OCI-LY1 (cell line): ENCODE results near the gene TOMM20.

ENCODE experiments used
- H2AFZ ChIP-seq: fragments of 200-600 bp; sonication (generic), shearing (Covaris generic); 2 replicates; pipeline ENCODE4 v1.6.0; 2014; ENCODE audit warnings: antibody characterized with exemption, mild to moderate bottlenecking, low read length
- H3F3A ChIP-seq: fragments of 200-600 bp; sonication (generic), shearing (Covaris generic); 2 replicates; pipeline ENCODE4 v1.6.0; 2014; ENCODE audit warnings: mild to moderate bottlenecking, antibody characterized with exemption, low read length, moderate library complexity; ENCODE audit not compliant: insufficient read depth
- H3K27ac ChIP-seq: fragments of 200-600 bp; sonication (generic); 2 replicates; pipeline ENCODE4 v1.5.1; 2014; ENCODE audit warnings: low read length, mixed run types, mild to moderate bottlenecking, low read depth; ENCODE audit not compliant: poor library complexity, severe bottlenecking
- H3K27me3 ChIP-seq: fragments of 200-600 bp; sonication (generic); 2 replicates; pipeline ENCODE4 v1.6.0; 2014; ENCODE audit warnings: antibody characterized with exemption, mild to moderate bottlenecking, low read length, moderate library complexity; ENCODE audit not compliant: insufficient read depth
- H3K36me3 ChIP-seq: fragments of 200-600 bp; sonication (generic); 2 replicates; pipeline ENCODE4 v1.6.1; 2014; ENCODE audit warnings: mild to moderate bottlenecking, antibody characterized with exemption, low read length, moderate library complexity, mixed read lengths; ENCODE audit not compliant: insufficient read depth
- H3K4me1 ChIP-seq: fragments of 200-600 bp; sonication (generic); 2 replicates; pipeline ENCODE4 v1.5.1; 2014; ENCODE audit warnings: mild to moderate bottlenecking, low read length, moderate library complexity; ENCODE audit not compliant: insufficient read depth, severe bottlenecking
- H3K4me2 ChIP-seq: fragments of 200-600 bp; sonication (generic), shearing (Covaris generic); 2 replicates; pipeline ENCODE4 v1.6.1; 2014; ENCODE audit warnings: low read length
- H3K4me3 ChIP-seq: fragments of 200-600 bp; sonication (generic); 2 replicates; pipeline ENCODE4 v1.5.1; 2014; ENCODE audit warnings: low read length, low read depth, mild to moderate bottlenecking, mixed read lengths; ENCODE audit not compliant: poor library complexity, severe bottlenecking
- H3K79me2 ChIP-seq: fragments of 200-600 bp; shearing (Covaris generic); 2 replicates; pipeline ENCODE4 v1.6.1; 2016; ENCODE audit warnings: mixed run types, low read length, mixed read lengths; ENCODE audit not compliant: insufficient read depth
- H3K9ac ChIP-seq: fragments of 200-600 bp; sonication (generic), shearing (Covaris generic); 2 replicates; pipeline ENCODE4 v1.6.1; 2014; ENCODE audit warnings: mild to moderate bottlenecking, low read length, mixed read lengths
- H3K9me2 ChIP-seq: fragments of 200-600 bp; sonication (generic), shearing (Covaris generic); 2 replicates; pipeline ENCODE4 v1.6.1; 2014; ENCODE audit warnings: low read depth, mild to moderate bottlenecking, low read length, mixed read lengths
- H3K9me3 ChIP-seq: fragments of 200-600 bp; shearing (Covaris generic); 2 replicates; pipeline ENCODE4 v1.6.1; 2014; ENCODE audit warnings: low read length, mixed read lengths
- H4K20me1 ChIP-seq: fragments of 200-600 bp; sonication (generic), shearing (Covaris generic); 2 replicates; pipeline ENCODE4 v1.6.0; 2016; ENCODE audit warnings: mild to moderate bottlenecking, low read length; ENCODE audit not compliant: insufficient read depth
- EZH2 ChIP-seq: fragments of 200-600 bp; sonication (generic), shearing (Covaris generic); IDR thresholded peaks from 2 replicates; pipeline ENCODE4 v1.8.0; 2017; ENCODE audit warnings: borderline replicate concordance, mixed run types, mild to moderate bottlenecking, antibody characterized with exemption, low read length, moderate library complexity, mixed read lengths
- TF ChIP-seq, protein P1 (sequence below): fragments of 200-600 bp; sonication (generic), shearing (Covaris generic); IDR thresholded peaks from 2 replicates; pipeline ENCODE4 v1.5.1; 2017; ENCODE audit warnings: mild to moderate bottlenecking, antibody characterized with exemption, low read length, moderate library complexity, mixed read lengths

TOMM20 gene

DNA sequence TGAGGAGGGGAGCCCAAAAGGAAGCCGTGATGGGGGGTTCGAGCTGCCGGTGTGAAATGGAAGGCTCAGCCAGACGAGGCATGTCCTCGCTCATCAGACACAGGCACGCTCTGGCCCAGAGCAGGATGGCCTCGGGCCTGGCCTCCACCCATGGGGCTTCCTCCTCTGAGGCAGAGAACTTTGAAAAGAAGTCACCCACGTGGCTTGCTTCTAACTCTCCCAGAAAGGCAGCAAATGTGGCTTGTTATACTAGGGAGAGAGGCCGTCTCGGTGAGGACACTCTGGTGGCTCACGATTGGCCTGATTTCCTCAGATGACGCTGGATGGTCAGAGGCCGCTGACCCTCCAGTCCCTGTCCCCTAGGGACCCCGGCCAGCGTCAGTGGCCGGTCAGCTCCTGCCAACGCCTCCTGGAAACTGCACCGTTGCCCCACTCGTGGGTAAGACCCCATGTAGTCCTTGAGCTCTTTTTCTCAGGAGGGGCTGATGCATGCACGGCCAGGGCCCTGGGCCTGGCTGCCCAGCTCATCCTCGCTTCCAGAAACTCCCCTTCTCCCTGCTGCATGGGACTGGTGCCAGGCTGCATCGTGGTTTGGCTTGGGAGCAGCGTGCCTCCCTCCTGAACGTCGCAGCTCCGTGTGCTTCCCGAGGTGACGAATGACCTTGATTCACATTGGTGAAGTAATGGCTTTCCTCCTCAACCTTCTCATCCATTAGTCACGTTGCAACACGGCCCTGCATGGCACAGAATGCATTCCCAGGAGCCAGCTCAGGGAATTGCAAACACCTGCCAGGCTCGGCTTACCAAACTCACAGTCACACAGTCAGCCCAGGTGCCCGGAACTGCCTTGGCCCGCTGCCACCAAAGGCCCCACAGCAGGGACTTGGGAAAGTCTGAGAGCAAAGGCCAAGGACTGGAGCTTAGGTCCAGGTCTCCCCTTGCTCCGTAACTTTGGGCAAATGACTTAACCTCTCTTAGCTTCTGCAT is 58.8 kb downstream of the TOMM20 start:
- Histone ChIP-seq H3K27ac (no peak overlapping the region), H3K4me3 (no peak overlapping the region), H3K9me2 (no peaks in the 10 kb centered on the region), H3K9ac (no peak overlapping the region), H4K20me1 (no peaks in the 10 kb centered on the region), H2AFZ (no peak overlapping the region), H3K4me1 (peaks cover 24% of the 10 kb centered on the region), H3K4me2 (no peak overlapping the region), H3K27me3 (no peaks in the 10 kb centered on the region), H3K79me2 (no peaks in the 10 kb centered on the region), H3K36me3 (no peaks in the 10 kb centered on the region), H3F3A (0 out of 2 replicates have a peak, but pooled peaks cover 3% of the 10 kb centered on the region), H3K9me3 (no peaks in the 10 kb centered on the region)
- no peak for TF ChIP-seq EZH2
- TF ChIP-seq, protein P1, sequence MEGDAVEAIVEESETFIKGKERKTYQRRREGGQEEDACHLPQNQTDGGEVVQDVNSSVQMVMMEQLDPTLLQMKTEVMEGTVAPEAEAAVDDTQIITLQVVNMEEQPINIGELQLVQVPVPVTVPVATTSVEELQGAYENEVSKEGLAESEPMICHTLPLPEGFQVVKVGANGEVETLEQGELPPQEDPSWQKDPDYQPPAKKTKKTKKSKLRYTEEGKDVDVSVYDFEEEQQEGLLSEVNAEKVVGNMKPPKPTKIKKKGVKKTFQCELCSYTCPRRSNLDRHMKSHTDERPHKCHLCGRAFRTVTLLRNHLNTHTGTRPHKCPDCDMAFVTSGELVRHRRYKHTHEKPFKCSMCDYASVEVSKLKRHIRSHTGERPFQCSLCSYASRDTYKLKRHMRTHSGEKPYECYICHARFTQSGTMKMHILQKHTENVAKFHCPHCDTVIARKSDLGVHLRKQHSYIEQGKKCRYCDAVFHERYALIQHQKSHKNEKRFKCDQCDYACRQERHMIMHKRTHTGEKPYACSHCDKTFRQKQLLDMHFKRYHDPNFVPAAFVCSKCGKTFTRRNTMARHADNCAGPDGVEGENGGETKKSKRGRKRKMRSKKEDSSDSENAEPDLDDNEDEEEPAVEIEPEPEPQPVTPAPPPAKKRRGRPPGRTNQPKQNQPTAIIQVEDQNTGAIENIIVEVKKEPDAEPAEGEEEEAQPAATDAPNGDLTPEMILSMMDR: no peak

DNA sequence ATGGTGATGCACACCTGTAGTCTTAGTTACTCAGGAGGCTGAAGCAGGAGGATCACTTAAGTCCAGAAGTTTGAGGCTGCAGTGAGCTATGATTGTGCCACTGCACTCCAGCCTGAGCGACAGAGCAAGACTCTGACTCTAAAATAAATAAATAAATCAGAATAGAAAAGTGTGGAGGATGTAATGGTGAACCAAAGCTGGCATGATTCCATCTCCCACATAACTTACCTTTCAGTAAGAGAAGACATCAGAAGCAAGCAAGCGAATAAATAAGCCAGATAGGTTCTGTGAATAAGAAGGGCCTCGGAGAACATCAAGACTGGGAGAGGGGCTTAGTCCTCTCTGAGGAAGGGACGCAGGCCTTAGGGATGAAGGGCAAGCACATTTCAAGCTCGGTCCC is 59.5 kb downstream of the TOMM20 start:
- H3K27ac ChIP-seq: no peak overlapping the region
- H3K79me2 ChIP-seq: no peaks in the 10 kb centered on the region
- H2AFZ ChIP-seq: no peak overlapping the region
- 0 out of 2 replicates have a peak, but pooled peaks cover under 1% of the 10 kb centered on the region for H3F3A ChIP-seq
- no peaks in the 10 kb centered on the region for H3K36me3 ChIP-seq
- H3K4me2 ChIP-seq: no peak overlapping the region
- H3K4me1 ChIP-seq: peaks cover 17% of the 10 kb centered on the region
- no peak for TF ChIP-seq EZH2
- no peaks in the 10 kb centered on the region for H4K20me1 ChIP-seq
- no peaks in the 10 kb centered on the region for H3K27me3 ChIP-seq
- no peaks in the 10 kb centered on the region for H3K9me2 ChIP-seq
- no peak overlapping the region for H3K9ac ChIP-seq
- H3K9me3 ChIP-seq: no peaks in the 10 kb centered on the region
- H3K4me3 ChIP-seq: no peak overlapping the region

DNA sequence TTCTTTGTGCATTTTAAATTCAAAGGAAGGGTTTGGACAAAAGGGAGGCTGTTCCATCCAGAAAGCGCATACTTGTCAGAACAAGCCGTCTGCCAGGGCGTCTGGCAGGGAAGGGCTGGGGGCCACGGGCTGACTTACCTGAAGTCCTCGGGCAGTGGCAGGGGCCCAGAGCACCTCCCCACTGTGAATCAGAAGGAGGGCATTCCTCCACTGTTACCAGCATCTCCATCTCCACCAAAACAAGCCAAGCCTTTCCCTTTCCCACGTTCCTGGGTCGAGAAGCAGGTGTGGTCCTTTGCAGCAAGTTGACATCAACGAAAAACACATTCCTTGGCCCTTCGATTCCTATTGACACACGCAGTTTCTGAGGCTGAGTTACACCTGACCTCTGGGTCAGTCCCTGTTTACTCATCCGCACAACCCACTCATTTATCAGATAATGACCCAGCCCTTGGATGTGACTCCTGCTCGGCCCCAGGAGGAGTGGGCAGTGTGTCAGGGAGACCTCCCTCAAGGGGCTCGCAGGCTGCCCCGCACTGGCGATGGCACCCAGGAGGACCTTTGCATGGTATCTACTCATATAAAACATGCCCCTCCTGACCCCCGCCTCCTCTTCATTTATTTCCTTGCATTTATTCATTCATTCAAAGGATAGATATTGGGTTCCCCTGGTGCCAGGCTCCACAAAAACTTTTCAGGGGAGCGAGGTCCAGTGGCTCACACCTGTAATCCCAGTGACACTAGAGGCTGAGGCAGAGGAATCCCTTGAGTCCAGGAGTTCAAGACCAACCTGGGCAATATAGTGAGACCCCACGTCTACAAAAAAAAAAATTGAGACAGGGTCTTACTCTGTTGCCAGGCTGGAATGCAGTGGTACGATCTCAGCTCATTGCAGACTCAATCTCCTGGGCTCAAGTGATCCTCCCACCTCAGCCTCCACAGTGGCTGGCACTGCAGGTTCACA is 60.2 kb downstream of the TOMM20 start:
- H3K36me3 ChIP-seq: no peaks in the 10 kb centered on the region
- H3K4me3 ChIP-seq: no peak overlapping the region
- H3K9me3 ChIP-seq: no peaks in the 10 kb centered on the region
- peaks cover 14% of the 10 kb centered on the region for H3K4me1 ChIP-seq
- H4K20me1 ChIP-seq: no peaks in the 10 kb centered on the region
- no peak overlapping the region for H3K9ac ChIP-seq
- H3K4me2 ChIP-seq: no peak overlapping the region
- no peaks in the 10 kb centered on the region for H3K27me3 ChIP-seq
- TF ChIP-seq EZH2: no peak
- TF ChIP-seq, protein P1: no peak
- H2AFZ ChIP-seq: no peak overlapping the region
- no peak overlapping the region for H3K27ac ChIP-seq
- H3F3A ChIP-seq: no peaks in the 10 kb centered on the region
- H3K9me2 ChIP-seq: no peaks in the 10 kb centered on the region
- H3K79me2 ChIP-seq: no peaks in the 10 kb centered on the region
